ENCODE results near the gene HCFC2. TPM values are rescaled to one million over a fixed set of nuclear protein-coding genes. Genes with fewer than 3 reads are reported as not detected.

The HCFC2 gene
- polyA plus RNA-seq, 1 donor = 12.2 TPM

DNA sequence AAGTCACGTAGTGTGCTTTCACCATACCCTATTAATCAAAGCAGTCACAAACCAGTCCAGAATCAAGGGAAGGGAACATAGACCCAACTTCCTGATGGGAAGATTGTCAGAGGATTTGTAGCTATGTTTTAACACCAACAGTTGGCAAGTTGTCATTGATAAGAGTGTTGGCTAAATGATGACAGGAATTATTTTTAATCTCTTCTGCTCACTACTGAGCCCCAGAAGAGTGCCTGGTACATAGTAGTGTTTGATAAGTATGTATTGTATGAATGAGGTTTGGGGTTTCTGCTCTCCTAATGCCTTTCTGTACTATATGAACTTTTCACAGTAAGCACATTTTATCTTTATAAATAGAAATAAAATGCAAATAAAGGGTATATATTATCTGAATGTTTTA is 14.7 kb downstream of the HCFC2 start:
- Histone ChIP-seq H3K4me1 (ENCODE audit: control insufficient read depth, insufficient read depth, low read length) (no peaks in the 10 kb centered on the region), H3K36me3 (ENCODE audit: control insufficient read depth, insufficient read depth, low read length) (peaks cover 31% of the 10 kb centered on the region), H3K4me3 (ENCODE audit: low read length) (no peak overlapping the region), H3K9me3 (ENCODE audit: control insufficient read depth, low read depth, low read length) (no peaks in the 10 kb centered on the region), H3K27ac (ENCODE audit: low read length) (no peak overlapping the region), H3K27me3 (ENCODE audit: control insufficient read depth, insufficient read depth, low read length) (no peaks in the 10 kb centered on the region)
- DNase-seq = no peak
- no CpG with 5 or more reads among the region's 1 CpG for WGBS (ENCODE audit: insufficient coverage, low lambda C conversion rate)

DNA sequence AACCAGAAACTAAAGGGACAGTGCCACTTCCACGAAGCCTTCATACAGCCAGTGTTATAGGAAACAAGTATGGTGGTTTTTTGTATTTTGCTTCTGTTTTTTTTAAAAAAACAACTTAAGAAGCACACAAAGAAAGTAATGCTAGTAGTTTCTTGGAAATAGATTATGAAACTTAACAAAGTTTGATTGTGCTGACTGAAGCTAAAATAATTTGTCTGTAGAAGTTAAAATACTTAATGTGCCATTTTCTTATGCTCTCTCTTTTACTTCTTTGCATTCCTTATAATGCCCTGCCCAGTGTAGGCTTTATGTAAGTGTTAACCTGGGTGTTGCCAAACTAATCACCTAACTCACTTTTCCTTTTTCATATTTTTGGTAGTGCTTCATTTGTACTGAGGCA is 16.4 kb downstream of the HCFC2 start:
- peaks cover 30% of the 10 kb centered on the region for H3K36me3 ChIP-seq (ENCODE audit: control insufficient read depth, insufficient read depth, low read length)
- no peak overlapping the region for H3K4me3 ChIP-seq (ENCODE audit: low read length)
- H3K27ac ChIP-seq (ENCODE audit: low read length) = no peak overlapping the region
- DNase-seq = no peak
- H3K4me1 ChIP-seq (ENCODE audit: control insufficient read depth, insufficient read depth, low read length) = no peaks in the 10 kb centered on the region
- no CpG with 5 or more reads among the region's 1 CpG for whole genome bisulfite sequencing (ENCODE audit: insufficient coverage, low lambda C conversion rate)
- no peaks in the 10 kb centered on the region for H3K27me3 ChIP-seq (ENCODE audit: control insufficient read depth, insufficient read depth, low read length)
- no peaks in the 10 kb centered on the region for H3K9me3 ChIP-seq (ENCODE audit: control insufficient read depth, low read depth, low read length)

DNA sequence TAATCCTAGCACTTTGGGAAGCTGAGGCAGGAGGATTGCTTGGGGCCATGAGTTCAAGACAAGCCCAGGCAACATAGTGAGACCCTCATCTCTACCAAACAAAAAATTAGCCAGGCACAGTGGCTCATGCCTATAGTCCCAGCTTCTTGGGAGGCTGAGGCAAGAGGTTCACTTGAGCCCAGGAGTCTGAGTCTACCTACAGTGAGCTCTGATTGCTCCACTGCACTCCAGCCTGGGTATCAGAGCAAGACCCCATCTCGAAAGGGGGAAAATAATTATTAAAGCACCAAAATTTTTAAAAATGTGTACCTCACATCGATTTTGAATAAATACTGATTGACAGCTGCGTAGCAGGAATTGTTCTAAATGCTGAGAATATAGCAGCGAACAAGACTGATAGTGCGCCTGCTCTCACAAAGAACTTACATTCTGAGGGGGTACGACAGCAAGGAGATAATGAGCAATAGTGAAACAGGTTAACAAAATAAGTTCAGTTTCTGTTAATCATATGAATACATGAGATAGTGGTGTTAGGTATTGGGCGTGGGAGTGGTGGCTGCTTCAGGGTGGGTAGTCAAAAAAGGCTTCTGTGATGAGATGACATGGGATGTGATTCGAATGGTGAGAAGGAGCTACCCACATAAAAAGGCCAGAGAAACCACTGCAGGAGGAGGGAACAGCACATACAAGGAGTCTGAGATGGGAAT is 19.6 kb downstream of the HCFC2 start:
- 97% methylated on average over 4 of the region's 8 CpGs for WGBS (ENCODE audit: insufficient coverage, low lambda C conversion rate)

GRCh38 chr12:104090685-104091084 is 26.4 kb downstream of the HCFC2 start:
- no peak for DNase-seq
- Histone ChIP-seq H3K9me3 (ENCODE audit: control insufficient read depth, low read depth, low read length) (no peaks in the 10 kb centered on the region), H3K27me3 (ENCODE audit: control insufficient read depth, insufficient read depth, low read length) (no peaks in the 10 kb centered on the region), H3K27ac (ENCODE audit: low read length) (no peak overlapping the region), H3K4me3 (ENCODE audit: low read length) (no peak overlapping the region), H3K4me1 (ENCODE audit: control insufficient read depth, insufficient read depth, low read length) (no peaks in the 10 kb centered on the region), H3K36me3 (ENCODE audit: control insufficient read depth, insufficient read depth, low read length) (peaks cover 37% of the 10 kb centered on the region)
- 100% methylated on average over 1 of the region's 1 CpG for WGBS (ENCODE audit: insufficient coverage, low lambda C conversion rate)

More for the DNA sequence above, 19.6 kb downstream of the HCFC2 start:
- no peaks in the 10 kb centered on the region for H3K27me3 ChIP-seq (ENCODE audit: control insufficient read depth, insufficient read depth, low read length)
- no peaks in the 10 kb centered on the region for H3K4me1 ChIP-seq (ENCODE audit: control insufficient read depth, insufficient read depth, low read length)
- H3K27ac ChIP-seq (ENCODE audit: low read length) = no peak overlapping the region
- H3K36me3 ChIP-seq (ENCODE audit: control insufficient read depth, insufficient read depth, low read length) = peaks cover 44% of the 10 kb centered on the region
- no peaks in the 10 kb centered on the region for H3K9me3 ChIP-seq (ENCODE audit: control insufficient read depth, low read depth, low read length)
- DNase-seq = no peak
- no peak overlapping the region for H3K4me3 ChIP-seq (ENCODE audit: low read length)

GRCh38 chr12:104091136-104091535 is 26.8 kb downstream of the HCFC2 start:
- no peaks in the 10 kb centered on the region for H3K27me3 ChIP-seq (ENCODE audit: control insufficient read depth, insufficient read depth, low read length)
- H3K4me3 ChIP-seq (ENCODE audit: low read length) = no peak overlapping the region
- peaks cover 37% of the 10 kb centered on the region for H3K36me3 ChIP-seq (ENCODE audit: control insufficient read depth, insufficient read depth, low read length)
- H3K27ac ChIP-seq (ENCODE audit: low read length) = no peak overlapping the region
- H3K9me3 ChIP-seq (ENCODE audit: control insufficient read depth, low read depth, low read length) = no peaks in the 10 kb centered on the region
- no peak for DNase-seq
- H3K4me1 ChIP-seq (ENCODE audit: control insufficient read depth, insufficient read depth, low read length) = no peaks in the 10 kb centered on the region
- 100% methylated on average over 1 of the region's 4 CpGs for WGBS (ENCODE audit: insufficient coverage, low lambda C conversion rate)

DNA sequence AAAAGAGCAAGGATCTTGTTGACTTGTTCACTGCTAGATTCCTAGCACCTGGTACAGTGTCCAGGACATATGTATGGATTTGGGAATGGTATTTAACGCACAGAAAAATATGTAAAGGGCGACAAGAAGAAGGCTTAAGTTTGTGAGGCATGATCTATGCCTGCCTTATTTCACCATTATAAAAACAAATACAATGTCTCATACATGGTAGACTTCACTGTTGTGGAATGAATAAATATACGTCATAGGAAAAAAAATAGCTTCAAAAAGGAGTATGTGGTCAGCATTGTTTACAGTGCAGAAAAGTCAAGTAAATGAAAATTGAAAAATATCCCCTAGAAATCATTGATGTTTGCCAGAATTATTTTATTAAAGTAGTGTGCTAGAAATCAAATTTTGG is 30.0 kb downstream of the HCFC2 start:
- no peaks in the 10 kb centered on the region for H3K4me1 ChIP-seq (ENCODE audit: control insufficient read depth, insufficient read depth, low read length)
- 75% methylated on average over 1 of the region's 3 CpGs for WGBS (ENCODE audit: insufficient coverage, low lambda C conversion rate)

GRCh38 chr12:104095289-104095688 is 31.0 kb downstream of the HCFC2 start:
- H3K36me3 ChIP-seq (ENCODE audit: control insufficient read depth, insufficient read depth, low read length) = peaks cover 32% of the 10 kb centered on the region
- WGBS (ENCODE audit: insufficient coverage, low lambda C conversion rate) = no CpG with 5 or more reads among the region's 1 CpG

More for the DNA sequence above, 30.0 kb downstream of the HCFC2 start:
- Histone ChIP-seq H3K9me3 (ENCODE audit: control insufficient read depth, low read depth, low read length) (no peaks in the 10 kb centered on the region), H3K27ac (ENCODE audit: low read length) (no peak overlapping the region), H3K36me3 (ENCODE audit: control insufficient read depth, insufficient read depth, low read length) (peaks cover 32% of the 10 kb centered on the region), H3K27me3 (ENCODE audit: control insufficient read depth, insufficient read depth, low read length) (no peaks in the 10 kb centered on the region), H3K4me3 (ENCODE audit: low read length) (no peak overlapping the region)
- no peak for DNase-seq

GRCh38 chr12:104097954-104098353 is 33.6 kb downstream of the HCFC2 start:
- Histone ChIP-seq H3K4me1 (ENCODE audit: control insufficient read depth, insufficient read depth, low read length) (no peaks in the 10 kb centered on the region), H3K27me3 (ENCODE audit: control insufficient read depth, insufficient read depth, low read length) (no peaks in the 10 kb centered on the region), H3K4me3 (ENCODE audit: low read length) (no peak overlapping the region), H3K9me3 (ENCODE audit: control insufficient read depth, low read depth, low read length) (no peaks in the 10 kb centered on the region), H3K27ac (ENCODE audit: low read length) (no peak overlapping the region), H3K36me3 (ENCODE audit: control insufficient read depth, insufficient read depth, low read length) (peaks cover 34% of the 10 kb centered on the region)
- DNase-seq = no peak
- WGBS (ENCODE audit: insufficient coverage, low lambda C conversion rate) = 100% methylated on average over 2 of the region's 2 CpGs

More at GRCh38 chr12:104095289-104095688, 31.0 kb downstream of the HCFC2 start:
- H3K4me3 ChIP-seq (ENCODE audit: low read length) = no peak overlapping the region
- no peaks in the 10 kb centered on the region for H3K4me1 ChIP-seq (ENCODE audit: control insufficient read depth, insufficient read depth, low read length)
- peak in 1 of 2 donors; percentile 3 for DNase-seq
- no peaks in the 10 kb centered on the region for H3K27me3 ChIP-seq (ENCODE audit: control insufficient read depth, insufficient read depth, low read length)
- no peak overlapping the region for H3K27ac ChIP-seq (ENCODE audit: low read length)
- H3K9me3 ChIP-seq (ENCODE audit: control insufficient read depth, low read depth, low read length) = no peaks in the 10 kb centered on the region

GRCh38 chr12:104105461-104105860 is 41.1 kb downstream of the HCFC2 start:
- Histone ChIP-seq H3K4me3 (ENCODE audit: low read length) (no peak overlapping the region), H3K27ac (ENCODE audit: low read length) (no peak overlapping the region), H3K4me1 (ENCODE audit: control insufficient read depth, insufficient read depth, low read length) (no peaks in the 10 kb centered on the region), H3K27me3 (ENCODE audit: control insufficient read depth, insufficient read depth, low read length) (no peaks in the 10 kb centered on the region), H3K36me3 (ENCODE audit: control insufficient read depth, insufficient read depth, low read length) (peaks cover 7% of the 10 kb centered on the region), H3K9me3 (ENCODE audit: control insufficient read depth, low read depth, low read length) (no peaks in the 10 kb centered on the region)
- no peak for DNase-seq

DNA sequence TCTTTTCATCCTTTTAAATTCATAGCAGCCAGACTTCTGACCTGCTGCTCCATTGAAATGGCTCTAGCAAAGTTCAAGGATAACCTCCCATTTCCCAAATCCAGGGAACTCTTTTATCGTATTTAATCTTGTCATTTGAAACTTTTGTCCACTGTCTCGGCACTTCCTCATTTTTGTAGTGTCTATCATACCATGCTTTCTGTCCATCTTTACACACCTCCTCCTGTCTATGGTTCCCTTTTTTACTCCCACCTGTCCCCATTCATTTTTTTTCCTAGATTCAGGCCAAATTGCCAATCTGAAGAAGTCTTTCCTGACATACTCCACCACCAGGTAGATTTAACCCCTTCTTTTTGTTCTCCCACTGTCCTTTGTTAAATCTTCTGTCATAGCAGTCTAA is 42.6 kb downstream of the HCFC2 start:
- 94% methylated on average over 2 of the region's 2 CpGs for WGBS (ENCODE audit: insufficient coverage, low lambda C conversion rate)
- Histone ChIP-seq H3K4me3 (ENCODE audit: low read length) (no peak overlapping the region), H3K9me3 (ENCODE audit: control insufficient read depth, low read depth, low read length) (no peaks in the 10 kb centered on the region), H3K4me1 (ENCODE audit: control insufficient read depth, insufficient read depth, low read length) (no peaks in the 10 kb centered on the region), H3K27ac (ENCODE audit: low read length) (no peak overlapping the region), H3K27me3 (ENCODE audit: control insufficient read depth, insufficient read depth, low read length) (no peaks in the 10 kb centered on the region), H3K36me3 (ENCODE audit: control insufficient read depth, insufficient read depth, low read length) (peaks cover 3% of the 10 kb centered on the region)
- DNase-seq = no peak

All from large intestine (tissue), 3 donors.